Epithelial cell of proximal tubule (primary cell): ENCODE results near the gene KLHL35. TPM values are rescaled to one million over a fixed set of nuclear protein-coding genes. Genes with fewer than 3 reads are reported as not detected.

ENCODE experiments used
- DNase-seq: peaks from one replicate; pipeline ENCODE4 v3.0.0-alpha.2; 2011; ENCODE audit warnings: low read depth
- H3K4me3 ChIP-seq: 2 replicates; pipeline ENCODE4 v1.5.1; 2011; ENCODE audit warnings: low read depth, mild to moderate bottlenecking, low read length
- total RNA-seq: library from RNA; depleted of rRNA; stranded (reverse); fragments of >200 nt; gene quantifications from 2 replicates; pipeline ENCODE4 v1.2.3, GENCODE V29; 2015
- TF ChIP-seq, protein P1 (sequence below): conservative IDR thresholded peaks from 2 replicates; pipeline ENCODE4 v1.5.1; 2012; ENCODE audit warnings: low read depth, mild to moderate bottlenecking, low read length

Gene KLHL35
- total RNA-seq, 1 donor from 2014 or later = 3.3 TPM

DNA sequence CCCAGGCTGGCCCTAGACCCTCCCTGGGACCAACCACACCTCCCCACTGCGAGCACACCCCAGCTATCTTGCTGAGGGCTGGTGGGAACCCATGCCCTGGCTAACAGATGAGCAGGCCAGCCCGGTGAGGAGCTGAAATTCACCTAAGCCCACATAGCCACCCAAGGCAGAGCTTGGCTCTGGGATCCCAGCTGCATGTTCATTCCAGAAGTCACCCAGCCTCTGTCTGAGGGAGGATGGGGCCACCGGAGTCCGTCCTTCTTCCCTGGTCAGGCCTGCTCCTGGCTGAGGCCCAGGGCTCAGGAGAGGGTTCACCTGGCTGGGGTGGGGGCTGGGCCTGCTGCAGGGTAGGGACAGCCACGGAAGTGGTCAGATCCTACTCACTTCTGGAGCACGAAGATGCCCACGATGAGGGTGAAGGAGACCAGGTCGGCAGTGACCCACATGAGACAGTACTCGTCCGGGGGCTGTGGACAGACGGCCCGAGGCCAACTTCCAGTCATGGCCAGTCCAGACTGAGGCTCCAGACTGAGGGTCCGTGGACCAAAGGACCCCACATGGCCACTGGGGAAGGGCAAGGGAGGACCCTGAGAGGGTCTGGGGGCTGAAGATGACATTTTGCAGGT, 6.6 kb upstream of the KLHL35 start:
- no peak for DNase-seq
- H3K4me3 ChIP-seq = no peak overlapping the region
- TF ChIP-seq, protein P1, sequence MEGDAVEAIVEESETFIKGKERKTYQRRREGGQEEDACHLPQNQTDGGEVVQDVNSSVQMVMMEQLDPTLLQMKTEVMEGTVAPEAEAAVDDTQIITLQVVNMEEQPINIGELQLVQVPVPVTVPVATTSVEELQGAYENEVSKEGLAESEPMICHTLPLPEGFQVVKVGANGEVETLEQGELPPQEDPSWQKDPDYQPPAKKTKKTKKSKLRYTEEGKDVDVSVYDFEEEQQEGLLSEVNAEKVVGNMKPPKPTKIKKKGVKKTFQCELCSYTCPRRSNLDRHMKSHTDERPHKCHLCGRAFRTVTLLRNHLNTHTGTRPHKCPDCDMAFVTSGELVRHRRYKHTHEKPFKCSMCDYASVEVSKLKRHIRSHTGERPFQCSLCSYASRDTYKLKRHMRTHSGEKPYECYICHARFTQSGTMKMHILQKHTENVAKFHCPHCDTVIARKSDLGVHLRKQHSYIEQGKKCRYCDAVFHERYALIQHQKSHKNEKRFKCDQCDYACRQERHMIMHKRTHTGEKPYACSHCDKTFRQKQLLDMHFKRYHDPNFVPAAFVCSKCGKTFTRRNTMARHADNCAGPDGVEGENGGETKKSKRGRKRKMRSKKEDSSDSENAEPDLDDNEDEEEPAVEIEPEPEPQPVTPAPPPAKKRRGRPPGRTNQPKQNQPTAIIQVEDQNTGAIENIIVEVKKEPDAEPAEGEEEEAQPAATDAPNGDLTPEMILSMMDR = no peak

GRCh38 chr11:75439026-75439425, 6.0 kb upstream of the KLHL35 start:
- DNase-seq = no peak
- no peak overlapping the region for H3K4me3 ChIP-seq
- TF ChIP-seq, protein P1 = no peak

DNA sequence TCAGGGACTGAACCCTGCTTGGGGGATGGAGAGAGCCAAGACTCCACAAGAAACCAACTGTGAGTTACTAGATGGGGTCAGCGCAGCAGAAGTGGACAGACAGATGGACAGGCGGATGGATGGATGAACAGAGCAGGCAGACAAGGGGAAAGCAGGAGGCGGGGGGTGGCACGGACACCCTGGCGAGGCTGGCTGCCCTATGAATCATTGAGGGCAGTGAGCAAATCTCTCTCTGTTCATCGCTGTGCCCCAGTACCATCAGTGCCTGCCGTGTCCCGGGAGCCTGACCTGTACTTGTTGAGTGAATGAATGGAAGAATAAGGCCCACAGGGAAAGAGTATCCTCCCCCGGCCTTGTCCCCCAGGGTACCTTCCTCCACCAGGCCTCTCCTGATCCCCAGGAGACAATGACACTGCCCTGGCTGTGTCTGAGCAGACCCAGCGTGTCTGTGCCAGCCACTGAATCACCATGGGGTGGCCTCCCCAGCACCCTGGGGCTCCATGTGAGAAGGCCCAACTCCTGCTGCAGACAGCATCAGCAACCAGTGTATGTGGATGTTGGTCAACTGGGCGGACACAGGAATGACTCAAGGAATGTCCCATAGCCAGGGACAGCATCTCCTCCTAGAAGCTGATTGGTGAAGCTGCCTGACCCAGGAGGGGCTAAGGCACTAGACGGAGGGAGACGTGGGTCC, 5.1 kb upstream of the KLHL35 start:
- no peak overlapping the region for H3K4me3 ChIP-seq
- TF ChIP-seq, protein P1 = no peak
- DNase-seq = no peak

DNA sequence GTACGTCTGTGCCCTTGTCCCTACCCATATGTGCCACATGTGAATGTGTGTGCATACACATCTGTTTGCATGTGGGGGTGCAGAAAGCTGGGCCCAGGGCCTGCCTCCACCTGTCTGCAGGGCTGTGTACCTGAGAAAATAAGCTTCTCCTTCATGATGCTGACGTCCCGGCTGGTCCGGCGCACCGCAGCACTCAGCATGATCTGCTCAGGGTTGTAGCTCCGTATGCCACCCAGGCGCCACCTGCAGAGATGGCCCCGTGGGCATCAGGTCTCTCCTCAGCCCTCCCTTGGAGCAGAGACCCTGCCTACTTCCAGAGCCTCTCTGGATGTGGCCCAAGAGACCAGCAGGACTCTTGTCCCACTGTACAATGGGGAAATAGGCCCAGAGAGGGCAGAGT, 3.8 kb upstream of the KLHL35 start:
- TF ChIP-seq, protein P1 = no peak
- no peak overlapping the region for H3K4me3 ChIP-seq
- no peak for DNase-seq

DNA sequence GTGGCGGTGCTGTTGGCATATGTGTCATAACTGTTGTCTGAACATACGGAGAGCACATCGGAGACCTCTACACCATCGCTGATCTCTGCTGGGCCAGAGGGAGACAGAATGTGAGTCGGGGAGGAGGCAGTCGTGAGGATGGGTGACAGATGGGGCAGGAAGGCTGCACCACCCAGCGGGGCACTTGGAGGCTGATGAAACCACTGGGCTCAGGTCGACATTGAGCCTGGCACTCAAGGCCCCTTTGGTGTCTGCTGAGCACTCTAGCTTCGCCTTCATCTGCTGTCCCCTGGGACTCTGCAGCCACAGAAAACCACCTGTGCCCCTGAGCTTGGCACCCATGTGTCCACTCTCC, 2.5 kb upstream of the KLHL35 start:
- H3K4me3 ChIP-seq = no peak overlapping the region
- TF ChIP-seq, protein P1 = no peak
- DNase-seq = no peak

DNA sequence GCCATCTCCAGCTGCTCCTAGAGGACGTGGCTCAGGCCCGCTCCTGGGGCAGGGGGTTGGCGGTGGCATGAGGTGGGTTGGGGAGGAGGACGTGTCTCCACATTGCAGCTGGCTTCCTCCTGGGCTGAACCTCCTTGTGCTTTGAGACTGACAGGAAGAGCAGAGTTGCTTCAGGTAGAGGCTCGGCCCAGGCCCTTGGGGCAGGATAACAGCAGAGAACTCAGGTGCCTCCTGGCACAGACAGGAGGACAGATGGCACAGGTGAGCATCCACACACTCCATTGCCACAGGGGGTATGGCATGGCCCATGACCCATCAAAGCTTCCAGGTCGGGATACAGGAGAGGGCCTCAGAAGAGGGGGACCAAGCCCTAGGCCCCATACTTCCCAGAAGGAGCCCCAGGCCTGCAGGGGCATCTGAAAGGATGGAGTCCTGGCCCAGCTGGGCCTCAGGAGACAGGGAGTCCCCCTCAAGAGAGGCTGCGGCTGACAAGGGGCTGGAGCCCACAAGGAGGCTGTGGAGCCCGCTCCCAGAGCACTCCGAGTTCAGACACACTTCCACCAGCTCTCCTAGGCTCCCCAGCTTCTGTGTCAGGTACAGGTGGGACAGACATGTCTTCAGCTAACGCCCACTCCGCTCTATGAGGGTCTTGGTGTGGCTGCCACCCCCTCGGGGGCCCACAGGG, 2.0 kb upstream of the KLHL35 start:
- TF ChIP-seq, protein P1 = no peak
- no peak overlapping the region for H3K4me3 ChIP-seq
- DNase-seq = no peak

DNA sequence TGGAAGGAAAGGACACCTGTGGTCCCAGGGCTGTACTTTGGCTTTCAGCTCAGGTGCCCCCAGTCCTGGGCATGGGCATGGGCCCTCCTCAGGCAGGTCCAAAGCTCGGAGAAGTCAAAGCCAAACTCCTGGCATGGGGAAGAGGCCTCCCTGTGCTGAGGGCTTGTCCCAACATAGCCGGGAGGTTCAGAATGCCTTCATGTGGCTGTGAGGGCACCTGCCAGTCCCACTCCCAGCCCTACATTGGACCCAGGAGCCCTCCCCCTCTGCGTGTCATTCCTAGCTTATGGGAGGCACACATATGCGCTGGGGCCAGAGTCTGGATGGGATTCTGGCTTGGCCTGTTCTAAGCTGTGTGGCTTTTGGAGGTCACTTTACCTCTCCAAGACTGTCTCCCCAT, 1.0 kb upstream of the KLHL35 start:
- TF ChIP-seq, protein P1 = no peak
- no peak overlapping the region for H3K4me3 ChIP-seq
- no peak for DNase-seq
